Transverse colon (tissue), 3 donors: ENCODE results near the gene NAALADL2.

Experiments used
- POLR2A ChIP-seq: fragments of 450-650 bp; IDR thresholded peaks from one replicate; pipeline ENCODE4 v1.6.1; 2016; ENCODE audit warnings: antibody characterized with exemption, mild to moderate bottlenecking, moderate library complexity
- TF ChIP-seq, protein P1 (sequence below), 5 experiments: fragments of 200-600 bp in 3 of 5; fragments of 450-650 bp in 2 of 5; sonication (generic) in 3 of 5; IDR thresholded peaks; 1 replicate in 2 of 5; 2 replicates in 3 of 5; pipeline ENCODE4 v1.5.1; 2016 to 2017; ENCODE audit warnings: antibody characterized with exemption in 5 of 5, inconsistent platforms in 3 of 5, mild to moderate bottlenecking in 2 of 5, moderate library complexity in 1 of 5

DNA sequence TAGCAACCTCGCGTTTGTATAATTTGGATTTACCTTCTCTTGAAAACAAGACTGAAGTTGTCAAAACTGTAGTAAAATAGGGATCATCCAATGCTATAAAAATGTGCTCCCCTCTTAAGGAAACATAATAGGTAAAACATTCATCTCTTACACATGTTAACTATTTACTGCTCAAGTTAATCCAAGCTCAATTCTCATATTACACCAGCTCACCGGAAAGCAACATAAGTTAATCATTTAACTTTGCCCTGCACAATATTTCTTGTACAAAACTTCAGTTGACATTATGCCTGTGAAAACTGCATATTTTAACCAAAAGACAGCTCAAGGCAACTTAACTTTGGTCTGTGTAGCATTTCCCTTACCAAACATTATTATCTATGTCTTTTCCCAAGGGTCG is 634.2 kb downstream of the NAALADL2 start:
- TF ChIP-seq, protein P1, sequence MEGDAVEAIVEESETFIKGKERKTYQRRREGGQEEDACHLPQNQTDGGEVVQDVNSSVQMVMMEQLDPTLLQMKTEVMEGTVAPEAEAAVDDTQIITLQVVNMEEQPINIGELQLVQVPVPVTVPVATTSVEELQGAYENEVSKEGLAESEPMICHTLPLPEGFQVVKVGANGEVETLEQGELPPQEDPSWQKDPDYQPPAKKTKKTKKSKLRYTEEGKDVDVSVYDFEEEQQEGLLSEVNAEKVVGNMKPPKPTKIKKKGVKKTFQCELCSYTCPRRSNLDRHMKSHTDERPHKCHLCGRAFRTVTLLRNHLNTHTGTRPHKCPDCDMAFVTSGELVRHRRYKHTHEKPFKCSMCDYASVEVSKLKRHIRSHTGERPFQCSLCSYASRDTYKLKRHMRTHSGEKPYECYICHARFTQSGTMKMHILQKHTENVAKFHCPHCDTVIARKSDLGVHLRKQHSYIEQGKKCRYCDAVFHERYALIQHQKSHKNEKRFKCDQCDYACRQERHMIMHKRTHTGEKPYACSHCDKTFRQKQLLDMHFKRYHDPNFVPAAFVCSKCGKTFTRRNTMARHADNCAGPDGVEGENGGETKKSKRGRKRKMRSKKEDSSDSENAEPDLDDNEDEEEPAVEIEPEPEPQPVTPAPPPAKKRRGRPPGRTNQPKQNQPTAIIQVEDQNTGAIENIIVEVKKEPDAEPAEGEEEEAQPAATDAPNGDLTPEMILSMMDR (IDR thresholded peaks at IDR 0.05), result no peak
- no peak for TF ChIP-seq POLR2A
